AG04450 (cell line): Measurements from ENCODE around the gene EPB41L1. TPM values are rescaled to one million over a fixed set of nuclear protein-coding genes. Genes with fewer than 3 reads are reported as not detected.

Source experiments
- CTCF ChIA-PET: fragments of 300-600, 350-600 bp; formaldehyde crosslinking; extraction: SDS; loops from one replicate; lab custom pipeline; 2022; ENCODE audit warnings: antibody characterized with exemption, inconsistent platforms; lab: Charles Lee
- POLR2A ChIA-PET: fragments of 350-600 bp; formaldehyde crosslinking; extraction: SDS; loops from one replicate; lab custom pipeline; 2021; ENCODE audit warnings: antibody characterized with exemption, inconsistent platforms; lab: Yijun Ruan, JAX
- DNase-seq: peaks from one replicate; pipeline ENCODE4 v3.0.0-alpha.2; 2011; ENCODE audit warnings: low read depth, low spot score
- H3K27ac ChIP-seq: one replicate; pipeline ENCODE4 v1.5.1; 2012; ENCODE audit warnings: low read depth, low read length, control low read depth
- H3K27me3 ChIP-seq: one replicate; pipeline ENCODE4 v1.6.0; 2012; ENCODE audit warnings: low read length; ENCODE audit not compliant: control insufficient read depth, insufficient read depth
- H3K4me3 ChIP-seq: 2 replicates; pipeline ENCODE4 v1.5.1; 2011; ENCODE audit warnings: mild to moderate bottlenecking, low read depth, low read length, control low read depth
- H3K9me3 ChIP-seq: 2 replicates; pipeline ENCODE4 v1.5.1; 2012; ENCODE audit warnings: low read length; ENCODE audit not compliant: control insufficient read depth, insufficient read depth
- CTCF ChIP-seq: IDR thresholded peaks from 2 replicates; pipeline ENCODE4 v1.5.1; 2011; ENCODE audit warnings: low read depth, low read length, control low read depth, inconsistent platforms
- polyA plus RNA-seq: library from polyadenylated mRNA; depleted of rRNA; stranded (reverse); fragments of >200 nt; gene quantifications from 2 replicates; pipeline ENCODE4 v1.2.3, GENCODE V29; 2011

The EPB41L1 gene
- polyA plus RNA-seq, 1 experiment: 17.8 TPM

GRCh38 chr20:36207602-36208001 is 53.1 kb downstream of the EPB41L1 start:
- no peak for DNase-seq
- ChIA-PET CTCF (no interaction called here), POLR2A (no interaction called here)
- no peaks in the 10 kb centered on the region for H3K9me3 ChIP-seq
- TF ChIP-seq CTCF: no peak
- no peak overlapping the region for H3K27ac ChIP-seq
- H3K27me3 ChIP-seq: no peaks in the 10 kb centered on the region
- H3K4me3 ChIP-seq: no peak overlapping the region

DNA sequence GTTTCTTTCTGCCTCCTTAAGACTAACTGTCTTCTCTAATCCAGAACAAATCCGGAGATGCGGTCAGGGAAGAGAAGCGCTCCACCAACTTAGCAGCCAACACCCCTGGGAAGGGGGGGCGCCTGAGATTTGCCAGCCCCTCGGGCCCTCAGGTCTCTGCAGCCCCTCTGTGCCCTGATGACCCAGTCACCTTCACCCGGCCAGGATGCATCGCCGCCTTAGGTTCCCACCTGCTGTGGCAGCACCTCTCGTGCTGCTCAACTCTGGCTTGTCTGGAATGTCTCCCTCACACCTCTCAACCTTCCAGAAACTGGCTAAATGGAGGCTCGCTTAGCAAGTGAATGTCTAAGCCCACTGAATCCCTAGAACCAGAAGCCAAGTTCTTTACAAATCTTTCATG is 53.7 kb downstream of the EPB41L1 start:
- ChIA-PET POLR2A (no interaction called here), CTCF (no interaction called here)
- Histone ChIP-seq H3K27me3 (no peaks in the 10 kb centered on the region), H3K27ac (no peak overlapping the region), H3K9me3 (no peaks in the 10 kb centered on the region), H3K4me3 (no peak overlapping the region)
- no peak for TF ChIP-seq CTCF
- DNase-seq: no peak

DNA sequence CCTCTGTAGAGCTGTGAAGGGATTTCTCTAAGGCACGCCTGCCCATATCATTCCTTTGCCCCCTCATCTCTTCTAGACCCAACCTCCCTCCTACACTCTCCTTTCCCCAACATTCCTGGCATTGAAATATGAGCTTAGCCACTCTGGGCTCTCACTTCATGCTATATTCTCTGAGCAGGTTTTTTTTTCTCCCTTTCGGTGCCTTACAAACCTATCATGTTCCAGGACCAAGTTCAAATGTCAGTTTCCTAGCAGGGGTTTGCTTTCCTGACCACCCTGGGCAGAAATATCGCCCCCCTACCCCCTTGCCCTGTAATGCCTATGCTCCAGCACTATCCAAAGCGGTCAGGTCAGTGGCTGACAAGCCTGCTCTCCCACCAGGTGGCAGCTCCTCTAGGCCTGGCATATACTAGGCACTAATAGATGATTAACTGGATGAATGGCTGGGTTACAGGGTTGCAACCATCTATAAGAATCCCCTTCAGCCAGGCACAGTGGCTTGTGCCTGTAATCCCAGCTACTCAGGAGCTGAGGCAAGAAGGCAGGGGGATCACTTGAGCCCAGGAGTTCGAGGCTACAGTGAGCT is 56.0 kb downstream of the EPB41L1 start:
- no peak for DNase-seq
- CTCF ChIA-PET: interaction anchor here (1.3 to 4.7 kb wide), 3 partner anchors 8 to 229 kb away, joined by 5 to 34 read pairs (median 18); no protein-coding TSS in a partner anchor
- POLR2A ChIA-PET: no interaction called here
- no peak overlapping the region for H3K27ac ChIP-seq
- H3K4me3 ChIP-seq: no peak overlapping the region
- no peaks in the 10 kb centered on the region for H3K9me3 ChIP-seq
- H3K27me3 ChIP-seq: no peaks in the 10 kb centered on the region
- no peak for TF ChIP-seq CTCF

- no peak overlapping the region for H3K4me3 ChIP-seq
- no peak for TF ChIP-seq CTCF
- POLR2A ChIA-PET: interaction anchor here (0.6 kb wide), 1 partner anchor 332 kb away, joined by 3 read pairs; no protein-coding TSS in a partner anchor
- H3K27ac ChIP-seq: no peak overlapping the region
- H3K9me3 ChIP-seq: no peaks in the 10 kb centered on the region
- no peak for DNase-seq
- CTCF ChIA-PET: interaction anchor here (1.2 to 4.7 kb wide), 4 partner anchors 11 to 227 kb away, joined by 4 to 34 read pairs (median 19); no protein-coding TSS in a partner anchor
- H3K27me3 ChIP-seq: no peaks in the 10 kb centered on the region
These were observed 58.8 kb downstream of the EPB41L1 start for GRCh38 chr20:36213362-36213761.

- Histone ChIP-seq H3K4me3 (no peak overlapping the region), H3K9me3 (no peaks in the 10 kb centered on the region), H3K27me3 (no peaks in the 10 kb centered on the region), H3K27ac (no peak overlapping the region)
- CTCF ChIA-PET: interaction anchor here (1.5 to 4.7 kb wide), 3 partner anchors 12 to 225 kb away, joined by 5 to 34 read pairs (median 20); no protein-coding TSS in a partner anchor
- peak; percentile 80 for TF ChIP-seq CTCF
- peak; percentile 4 for DNase-seq
- POLR2A ChIA-PET: no interaction called here
These were observed 60.2 kb downstream of the EPB41L1 start for GRCh38 chr20:36214684-36215256.
